NCI-H748 treated with DMSO at 0.1 percent for 48 hours (cell line): ENCODE measurements around the gene NOSTRIN.
"Not testable (repeated sequence)": the region's sequence is repeated elsewhere in the genome, so short reads cannot be mapped to it uniquely, and the experiment has no call there.

Experiments used
- DNase-seq: peaks from one replicate; lab custom pipeline; 2025; lab: John Stamatoyannopoulos, UW

NOSTRIN gene

GRCh38 chr2:168819050-168819715 is 16.7 kb downstream of the NOSTRIN start:
- DNase-seq: no peak

- DNase-seq: no peak
Observed at GRCh38 chr2:168819829-168820489, 17.5 kb downstream of the NOSTRIN start.

- no peak for DNase-seq
Observed at GRCh38 chr2:168821577-168821976, 19.1 kb downstream of the NOSTRIN start.

- no peak for DNase-seq
Observed at GRCh38 chr2:168821992-168822391, 19.6 kb downstream of the NOSTRIN start.

- DNase-seq: no peak
Observed at GRCh38 chr2:168825126-168825525, 22.7 kb downstream of the NOSTRIN start.

- DNase-seq: no peak
Observed at GRCh38 chr2:168830958-168831357, 28.5 kb downstream of the NOSTRIN start.

- no peak for DNase-seq
Observed at GRCh38 chr2:168831662-168832061, 29.2 kb downstream of the NOSTRIN start.

- DNase-seq: no peak
Observed at GRCh38 chr2:168835969-168836368, 33.5 kb downstream of the NOSTRIN start.

GRCh38 chr2:168841445-168841844 is 39.0 kb downstream of the NOSTRIN start:
- no peak for DNase-seq

GRCh38 chr2:168843253-168843652 is 40.8 kb downstream of the NOSTRIN start:
- DNase-seq: no peak

GRCh38 chr2:168848225-168848624 is 45.8 kb downstream of the NOSTRIN start:
- peak; percentile 34 for DNase-seq

- DNase-seq: no peak
Observed at GRCh38 chr2:168849610-168850009, 47.2 kb downstream of the NOSTRIN start.

- DNase-seq: no peak
Observed at GRCh38 chr2:168850846-168851245, 48.4 kb downstream of the NOSTRIN start.

GRCh38 chr2:168851674-168852320 is 49.4 kb downstream of the NOSTRIN start:
- DNase-seq: peak; percentile 37

- DNase-seq: no peak
Observed at GRCh38 chr2:168852481-168852880, 50.0 kb downstream of the NOSTRIN start.

GRCh38 chr2:168853471-168853870 is 51.0 kb downstream of the NOSTRIN start:
- DNase-seq: no peak

GRCh38 chr2:168854651-168855050 is 52.2 kb downstream of the NOSTRIN start:
- DNase-seq: no peak

- DNase-seq: no peak
Observed at GRCh38 chr2:168855601-168856000, 53.2 kb downstream of the NOSTRIN start.

- DNase-seq: no peak
Observed at GRCh38 chr2:168858146-168858545, 55.7 kb downstream of the NOSTRIN start.

- DNase-seq: not testable (repeated sequence)
Observed at GRCh38 chr2:168867164-168867563, 64.7 kb downstream of the NOSTRIN start.

- not testable (repeated sequence) for DNase-seq
Observed at GRCh38 chr2:168870369-168870768, 67.9 kb downstream of the NOSTRIN start.

GRCh38 chr2:168870824-168871223 is 68.4 kb downstream of the NOSTRIN start:
- not testable (repeated sequence) for DNase-seq

- no peak for DNase-seq
Observed at GRCh38 chr2:168874368-168875054, 72.1 kb downstream of the NOSTRIN start.
